HFFc6 (cell line): ENCODE data around the gene VPS4A. TPM values are rescaled to one million over a fixed set of nuclear protein-coding genes. Genes with fewer than 3 reads are reported as not detected.
"Not testable (repeated sequence)": the region's sequence is repeated elsewhere in the genome, so short reads cannot be mapped to it uniquely, and the experiment has no call there.

Source experiments
- DNase-seq: peaks from one replicate; pipeline ENCODE4 v3.0.0-alpha.2; 2018
- H3K27ac Mint-ChIP-seq: 2 replicates; pipeline ENCODE4 v1.8.0; 2020; ENCODE audit warnings: mild to moderate bottlenecking, mixed read lengths
- H3K27me3 Mint-ChIP-seq: 2 replicates; pipeline ENCODE4 v1.8.0; 2021; ENCODE audit warnings: mild to moderate bottlenecking, moderate library complexity, mixed read lengths; ENCODE audit not compliant: insufficient read depth
- H3K36me3 Mint-ChIP-seq: 2 replicates; pipeline ENCODE4 v1.8.0; 2021; ENCODE audit warnings: low read depth, mixed read lengths
- H3K4me1 Mint-ChIP-seq: 2 replicates; pipeline ENCODE4 v1.8.0; 2020; ENCODE audit warnings: low read depth, mixed read lengths
- H3K4me3 Mint-ChIP-seq: 2 replicates; pipeline ENCODE4 v1.8.0; 2020; ENCODE audit warnings: mild to moderate bottlenecking, moderate library complexity, mixed read lengths
- H3K9me3 Mint-ChIP-seq: 2 replicates; pipeline ENCODE4 v1.8.0; 2020; ENCODE audit warnings: mild to moderate bottlenecking, mixed read lengths
- CTCF ChIP-seq: fragments of 200-600 bp; sonication (generic); IDR thresholded peaks from 2 replicates; pipeline ENCODE4 v1.5.0; 2021; ENCODE audit warnings: antibody characterized with exemption, mild to moderate bottlenecking
- total RNA-seq, 6 experiments: library from RNA; stranded (reverse); fragmentation: NEBNext Ultra II Directional; extraction: Animal tissue kit (Norgen Biotek cat#: 25700); gene quantifications; 2 replicates in 1 of 6; 3 replicates in 5 of 6; pipeline ENCODE4 v1.2.3, GENCODE V29; 2021

Gene VPS4A
- total RNA-seq, 6 experiments from 2014 or later, result 33.2 to 39.8 (median 36.7) TPM

- TF ChIP-seq CTCF, result no peak
- no peak overlapping the region for H3K27ac Mint-ChIP-seq
- H3K36me3 Mint-ChIP-seq, result no peaks in the 10 kb centered on the region; the same call in 1 of the 2 replicates
- H3K9me3 Mint-ChIP-seq, result no peaks in the 10 kb centered on the region
- H3K4me1 Mint-ChIP-seq, result peaks cover 23% of the 10 kb centered on the region
- H3K4me3 Mint-ChIP-seq, result no peak overlapping the region
- DNase-seq, result peak; percentile 18
- H3K27me3 Mint-ChIP-seq, result no peaks in the 10 kb centered on the region; the same call in 1 of the 2 replicates
Observed at GRCh38 chr16:69285240-69285639, 25.9 kb upstream of the VPS4A start.

GRCh38 chr16:69286941-69287713, 24.0 kb upstream of the VPS4A start:
- Mint-ChIP-seq H3K4me1 (peaks cover 23% of the 10 kb centered on the region), H3K9me3 (no peaks in the 10 kb centered on the region), H3K27me3 (no peaks in the 10 kb centered on the region; the same call in 1 of the 2 replicates), H3K36me3 (no peaks in the 10 kb centered on the region), H3K27ac (peak overlapping the region; percentile 18; the same call in 1 of the 2 replicates), H3K4me3 (no peak overlapping the region)
- TF ChIP-seq CTCF, result peak; percentile 91
- DNase-seq, result peak; percentile 61

GRCh38 chr16:69291657-69292056, 19.5 kb upstream of the VPS4A start:
- H3K4me3 Mint-ChIP-seq, H3K9me3 Mint-ChIP-seq, DNase-seq, H3K27me3 Mint-ChIP-seq, H3K36me3 Mint-ChIP-seq, H3K27ac Mint-ChIP-seq: not testable (repeated sequence)
- H3K4me1 Mint-ChIP-seq, result peaks cover 19% of the 10 kb centered on the region

- no peak for TF ChIP-seq CTCF
- no peak for DNase-seq
- Mint-ChIP-seq H3K4me1 (peaks cover 12% of the 10 kb centered on the region), H3K4me3 (no peak overlapping the region), H3K9me3 (no peaks in the 10 kb centered on the region), H3K36me3 (no peaks in the 10 kb centered on the region), H3K27ac (no peak overlapping the region), H3K27me3 (peaks cover 3% of the 10 kb centered on the region)
Observed at GRCh38 chr16:69293401-69293800, 17.7 kb upstream of the VPS4A start.

- peak overlapping the region; percentile 24 for H3K27ac Mint-ChIP-seq
- no peak overlapping the region for H3K4me3 Mint-ChIP-seq
- H3K36me3 Mint-ChIP-seq, result no peaks in the 10 kb centered on the region
- TF ChIP-seq CTCF, result no peak
- H3K9me3 Mint-ChIP-seq, result no peaks in the 10 kb centered on the region
- peaks cover 12% of the 10 kb centered on the region for H3K4me1 Mint-ChIP-seq
- DNase-seq, result no peak
- H3K27me3 Mint-ChIP-seq, result peaks cover 3% of the 10 kb centered on the region
Observed at GRCh38 chr16:69294051-69294450, 17.1 kb upstream of the VPS4A start.

- H3K4me3 Mint-ChIP-seq, H3K27me3 Mint-ChIP-seq, H3K9me3 Mint-ChIP-seq, H3K27ac Mint-ChIP-seq, DNase-seq, H3K36me3 Mint-ChIP-seq: not testable (repeated sequence)
- peaks cover 12% of the 10 kb centered on the region for H3K4me1 Mint-ChIP-seq
Observed at GRCh38 chr16:69296771-69297170, 14.4 kb upstream of the VPS4A start.
